ENCODE measurements around the gene SPEG.

DNA sequence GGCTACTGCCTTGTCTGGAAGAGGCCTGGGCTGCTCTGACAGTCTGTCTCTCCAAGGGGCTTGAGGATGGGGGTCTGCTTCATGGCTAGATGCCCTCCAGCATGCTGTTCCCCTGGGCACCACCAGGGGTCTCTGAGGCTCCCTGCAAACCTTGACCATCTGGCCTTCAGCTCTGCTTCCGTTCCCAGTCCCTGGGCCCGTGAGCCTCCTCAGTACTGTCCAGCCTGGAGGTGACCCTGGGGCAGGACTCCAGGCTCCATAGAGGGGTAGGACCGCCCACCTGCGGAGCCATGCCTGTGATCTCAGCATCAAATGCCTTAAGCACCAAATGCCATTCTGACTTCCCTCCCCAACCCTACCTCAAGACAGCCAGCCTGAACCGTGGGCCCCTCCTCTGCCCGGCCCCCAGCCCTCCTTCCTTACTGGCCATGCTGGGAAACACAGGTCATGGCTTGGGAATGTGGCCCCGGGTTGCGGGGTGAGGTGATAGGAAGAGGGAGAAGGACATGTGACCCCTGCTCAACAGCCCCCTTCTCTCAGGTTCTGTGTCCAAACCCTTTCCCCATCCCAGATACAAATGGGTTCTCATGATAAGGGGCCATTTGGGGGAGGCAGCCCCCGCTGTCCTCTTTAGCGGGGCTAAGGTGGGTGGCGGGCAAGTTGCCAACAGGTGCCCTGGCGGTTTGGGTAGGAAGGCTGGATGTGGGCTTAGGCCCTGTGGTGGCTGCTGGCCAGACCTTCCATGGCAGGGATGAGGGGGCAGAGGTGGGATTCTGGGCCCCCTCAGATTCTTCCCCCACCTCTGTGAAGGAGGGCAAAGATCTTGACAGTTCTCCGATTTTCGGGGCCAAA is 25.0 kb downstream of the SPEG start:
- TF ChIP-seq CTCF (IDR thresholded peaks at IDR 0.05; ENCODE audit: low read length) (peak; percentile 77), EZH2 (IDR thresholded peaks at IDR 0.05; ENCODE audit: borderline replicate concordance, low read length) (no peak)

Measured in OCI-LY1 (cell line).